ENCODE results near the gene PPAN.

The PPAN gene

DNA sequence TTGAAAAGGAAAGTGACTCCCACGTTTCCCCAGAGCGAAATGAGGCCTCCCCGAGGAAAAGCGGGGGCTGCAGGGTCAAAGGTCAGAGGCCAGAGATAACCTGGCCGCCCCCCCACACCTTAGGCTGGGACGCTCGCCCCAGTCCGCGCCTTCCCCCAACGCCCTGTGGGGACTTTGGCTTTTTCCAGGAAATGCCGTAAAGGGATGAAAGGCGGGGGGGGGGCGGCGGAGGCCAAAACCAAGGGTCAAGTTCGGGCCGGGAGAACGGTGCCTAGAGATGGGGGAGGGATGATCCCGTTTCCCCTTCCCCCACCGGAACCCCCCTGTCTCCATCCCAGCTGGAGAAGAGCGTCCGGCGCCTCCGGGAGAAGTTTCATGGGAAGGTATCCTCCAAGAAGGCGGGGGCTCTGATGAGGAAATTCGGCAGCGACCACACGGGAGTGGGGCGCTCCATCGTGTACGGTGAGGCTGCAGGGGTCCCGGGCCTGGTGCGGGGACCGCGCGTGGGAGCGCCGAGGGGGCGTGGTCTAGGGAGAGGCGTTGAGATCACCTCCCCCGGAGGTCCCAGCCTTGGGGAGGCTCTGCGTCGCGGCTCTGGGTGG is 19.5 kb upstream of the PPAN start:
- Histone ChIP-seq H3K27me3 (ENCODE audit: insufficient read depth, low read depth) (peaks cover 16% of the 10 kb centered on the region), H3K9ac (peak overlapping the region; percentile 39; the same call in 1 of the 2 replicates), H3K4me3 (IDR thresholded peaks at IDR 0.05; ENCODE audit: insufficient read depth, low read depth, low read length) (no peak overlapping the region), H3K36me3 (ENCODE audit: insufficient read depth) (no peaks in the 10 kb centered on the region), H2AFZ (ENCODE audit: low read depth) (peak overlapping the region; percentile 87), H3K27ac (no peak overlapping the region), H3K4me1 (ENCODE audit: low read depth, poor library complexity, severe bottlenecking) (no peaks in the 10 kb centered on the region), H3K79me2 (ENCODE audit: insufficient read depth, low read depth) (no peaks in the 10 kb centered on the region), H3K4me2 (peak overlapping the region; percentile 89), H4K20me1 (ENCODE audit: insufficient read depth) (no peaks in the 10 kb centered on the region)
- TF ChIP-seq CTCF (conservative IDR thresholded peaks at IDR 0.05; ENCODE audit: low read depth, low read length) = no peak

DNA sequence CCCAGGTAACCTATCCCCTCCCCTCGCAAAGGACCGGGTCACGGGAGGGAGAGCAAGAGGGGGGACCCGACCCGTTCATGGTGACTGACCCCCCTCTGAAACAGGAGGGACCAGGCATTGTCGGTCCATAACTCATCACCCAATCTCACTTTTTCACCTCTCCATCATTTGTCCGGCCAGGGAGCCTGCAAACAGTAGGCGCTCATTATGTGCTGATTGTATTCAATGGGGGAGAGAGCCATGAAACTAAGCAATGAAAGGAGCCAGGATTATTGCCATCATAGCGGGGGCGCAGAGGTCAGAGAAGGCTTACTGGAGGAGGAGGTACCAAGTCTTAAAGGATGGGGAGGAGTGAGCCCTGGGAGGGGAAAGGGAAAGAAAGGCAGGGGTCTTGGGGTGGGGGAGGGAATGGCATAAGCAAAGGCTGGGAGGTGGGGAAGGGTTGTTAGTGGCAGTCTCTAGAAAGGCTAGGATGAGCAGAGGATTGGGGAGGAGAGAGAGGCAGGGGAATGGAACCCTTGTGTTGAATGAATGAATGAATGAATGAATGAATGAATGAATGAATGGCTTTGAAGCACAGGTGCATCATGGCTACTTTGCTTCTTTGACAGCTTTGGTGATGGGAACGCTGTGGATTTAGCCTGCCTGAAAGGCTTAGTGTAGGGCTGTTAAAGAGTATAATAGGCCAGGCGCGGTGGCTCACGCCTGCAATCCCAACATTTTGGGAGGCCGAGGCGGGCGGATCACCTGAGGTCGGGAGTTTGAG is 18.7 kb upstream of the PPAN start:
- no peak overlapping the region for H3K4me2 ChIP-seq
- peaks cover 12% of the 10 kb centered on the region for H3K27me3 ChIP-seq (ENCODE audit: insufficient read depth, low read depth)
- no peaks in the 10 kb centered on the region for H3K79me2 ChIP-seq (ENCODE audit: insufficient read depth, low read depth)
- no peak for TF ChIP-seq CTCF (conservative IDR thresholded peaks at IDR 0.05; ENCODE audit: low read depth, low read length)
- H3K36me3 ChIP-seq (ENCODE audit: insufficient read depth) = no peaks in the 10 kb centered on the region
- H4K20me1 ChIP-seq (ENCODE audit: insufficient read depth) = no peaks in the 10 kb centered on the region
- no peak overlapping the region for H2AFZ ChIP-seq (ENCODE audit: low read depth)
- no peak overlapping the region for H3K27ac ChIP-seq
- no peak overlapping the region for H3K9ac ChIP-seq
- H3K4me3 ChIP-seq (IDR thresholded peaks at IDR 0.05; ENCODE audit: insufficient read depth, low read depth, low read length) = no peak overlapping the region
- H3K4me1 ChIP-seq (ENCODE audit: low read depth, poor library complexity, severe bottlenecking) = no peaks in the 10 kb centered on the region

GRCh38 chr19:10088949-10089554 is 17.1 kb upstream of the PPAN start:
- H3K4me2 ChIP-seq = no peak overlapping the region
- TF ChIP-seq CTCF (conservative IDR thresholded peaks at IDR 0.05; ENCODE audit: low read depth, low read length) = no peak
- no peaks in the 10 kb centered on the region for H3K4me1 ChIP-seq (ENCODE audit: low read depth, poor library complexity, severe bottlenecking)
- no peak overlapping the region for H3K27ac ChIP-seq
- no peak overlapping the region for H3K4me3 ChIP-seq (IDR thresholded peaks at IDR 0.05; ENCODE audit: insufficient read depth, low read depth, low read length)
- no peaks in the 10 kb centered on the region for H4K20me1 ChIP-seq (ENCODE audit: insufficient read depth)
- no peaks in the 10 kb centered on the region for H3K36me3 ChIP-seq (ENCODE audit: insufficient read depth)
- H3K9ac ChIP-seq = no peak overlapping the region
- peaks cover 7% of the 10 kb centered on the region; the same call in 1 of the 2 replicates for H3K27me3 ChIP-seq (ENCODE audit: insufficient read depth, low read depth)
- H2AFZ ChIP-seq (ENCODE audit: low read depth) = no peak overlapping the region
- H3K79me2 ChIP-seq (ENCODE audit: insufficient read depth, low read depth) = no peaks in the 10 kb centered on the region

- Histone ChIP-seq H3K79me2 (ENCODE audit: insufficient read depth, low read depth) (no peaks in the 10 kb centered on the region), H3K9ac (no peak overlapping the region), H3K4me3 (IDR thresholded peaks at IDR 0.05; ENCODE audit: insufficient read depth, low read depth, low read length) (no peak overlapping the region), H3K4me1 (ENCODE audit: low read depth, poor library complexity, severe bottlenecking) (no peaks in the 10 kb centered on the region), H2AFZ (ENCODE audit: low read depth) (no peak overlapping the region), H3K4me2 (no peak overlapping the region), H3K27ac (no peak overlapping the region), H3K27me3 (ENCODE audit: insufficient read depth, low read depth) (peaks cover 5% of the 10 kb centered on the region; the same call in 1 of the 2 replicates), H3K36me3 (ENCODE audit: insufficient read depth) (no peaks in the 10 kb centered on the region), H4K20me1 (ENCODE audit: insufficient read depth) (no peaks in the 10 kb centered on the region)
- TF ChIP-seq CTCF (conservative IDR thresholded peaks at IDR 0.05; ENCODE audit: low read depth, low read length) = no peak
Measured at GRCh38 chr19:10089801-10090375, 16.3 kb upstream of the PPAN start.
